ENCODE measurements around the gene MTRFR.
A peak's percentile ranks its signal among the peaks of the same experiment; 100 is the strongest.
"Not testable (repeated sequence)": the region's sequence is repeated elsewhere in the genome, so short reads cannot be mapped to it uniquely, and the experiment has no call there.

The MTRFR gene

DNA sequence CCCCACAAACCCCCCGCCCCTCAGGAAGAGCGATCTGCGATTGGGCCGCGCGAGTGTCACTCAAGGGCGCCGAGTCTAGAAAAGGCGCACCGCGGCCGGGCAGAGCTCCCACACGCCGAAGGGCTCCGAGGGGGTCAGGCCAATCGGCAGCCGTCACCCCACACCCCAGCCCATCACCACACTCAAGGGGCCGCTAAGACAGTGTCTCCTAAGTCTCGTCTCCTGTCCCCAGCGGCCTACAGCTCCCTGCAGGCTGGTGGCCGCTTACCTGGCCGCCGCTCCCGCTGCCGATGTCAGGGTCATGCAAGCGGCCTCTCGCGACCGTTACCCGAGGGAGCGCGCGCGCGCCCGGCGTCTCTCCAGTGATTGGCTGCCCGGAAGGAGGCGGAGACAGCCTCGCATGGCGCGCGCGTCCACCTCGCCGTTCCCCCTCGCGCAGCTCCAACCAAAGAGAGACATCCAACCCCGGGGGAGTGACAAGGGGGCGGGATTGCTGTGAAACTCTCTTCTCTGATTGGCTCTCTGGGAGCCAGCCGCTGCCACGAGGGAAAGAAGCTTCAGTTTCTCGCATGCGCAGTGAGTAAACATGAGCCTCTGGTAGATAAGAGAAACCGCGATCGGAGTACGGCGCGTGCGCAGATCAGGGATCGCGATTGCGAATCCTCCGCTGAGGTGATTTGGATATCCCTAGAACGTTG, at the start of gene MTRFR, which contains the start of gene MPHOSPH9:
Gene MTRFR, plus strand, starts transcription at position 630 of the 698 bp plus-strand sequence. CDS start 20,239 bp downstream, outside the sequence.
Gene MPHOSPH9, minus strand, starts transcription at position 335 of the 698 bp plus-strand sequence. CDS start 2,777 bp downstream, outside the sequence.
- DNase-seq, result peak; percentile 100

DNA sequence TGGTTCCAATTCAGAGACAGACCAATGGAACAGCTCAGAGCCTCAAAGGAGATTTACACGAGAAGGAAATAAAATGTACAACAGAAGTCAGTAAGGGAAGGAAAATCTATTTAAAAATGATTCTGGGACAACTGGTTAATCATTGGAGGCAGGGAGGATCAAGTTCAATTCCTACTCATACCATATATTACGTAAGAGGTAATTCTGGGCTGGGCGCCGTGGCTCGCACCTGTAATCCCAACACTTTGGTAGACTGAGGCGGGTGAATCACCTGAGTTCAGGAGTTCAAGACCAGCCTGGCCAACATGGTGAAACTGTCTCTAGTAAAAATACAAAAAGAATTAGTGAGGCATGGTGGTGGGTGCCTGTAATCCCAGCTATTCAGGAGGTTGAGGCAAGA, 45.6 kb upstream of the MTRFR start:
- no peak for DNase-seq

GRCh38 chr12:123199936-123200335, 33.3 kb upstream of the MTRFR start:
- no peak for DNase-seq

DNA sequence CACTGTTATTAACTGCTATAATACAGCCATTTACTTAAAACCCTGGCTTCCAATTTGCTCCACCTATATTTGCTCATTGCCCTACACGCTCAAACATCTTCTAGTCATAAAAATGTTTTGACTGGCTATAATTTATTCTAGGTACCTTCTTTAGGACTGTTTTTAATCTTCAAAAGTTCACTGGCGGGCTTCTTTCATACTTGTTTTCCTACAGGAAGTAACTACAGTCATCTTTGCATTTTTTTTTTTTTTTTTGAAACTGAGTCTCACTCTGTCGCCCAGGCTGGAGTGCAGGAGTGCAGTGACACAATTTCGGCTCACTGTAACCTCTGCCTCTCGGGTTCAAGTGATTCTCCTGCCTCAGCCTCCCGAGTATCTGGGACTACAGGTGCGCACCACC, 32.8 kb upstream of the MTRFR start:
- peak; percentile 5 for DNase-seq

DNA sequence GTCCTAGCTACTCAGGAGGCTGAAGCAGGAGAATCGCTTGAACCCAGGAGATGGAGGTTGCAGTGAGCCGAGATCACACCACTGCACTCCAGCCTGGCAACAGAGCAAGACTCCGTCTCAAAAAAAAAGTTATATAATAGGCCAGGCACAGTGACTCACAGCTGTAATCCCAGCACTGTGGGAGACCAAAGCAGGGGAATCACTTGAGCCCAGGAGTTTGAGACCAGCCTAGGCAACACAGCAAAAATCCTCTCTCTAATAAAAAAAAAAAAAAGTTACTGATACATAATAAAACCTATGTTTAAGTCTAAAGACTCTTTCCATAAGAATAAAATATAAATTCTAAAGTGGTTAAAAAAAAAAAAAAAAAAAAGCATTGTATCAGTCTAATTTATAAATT, 26.4 kb upstream of the MTRFR start:
- DNase-seq, result not testable (repeated sequence)

DNA sequence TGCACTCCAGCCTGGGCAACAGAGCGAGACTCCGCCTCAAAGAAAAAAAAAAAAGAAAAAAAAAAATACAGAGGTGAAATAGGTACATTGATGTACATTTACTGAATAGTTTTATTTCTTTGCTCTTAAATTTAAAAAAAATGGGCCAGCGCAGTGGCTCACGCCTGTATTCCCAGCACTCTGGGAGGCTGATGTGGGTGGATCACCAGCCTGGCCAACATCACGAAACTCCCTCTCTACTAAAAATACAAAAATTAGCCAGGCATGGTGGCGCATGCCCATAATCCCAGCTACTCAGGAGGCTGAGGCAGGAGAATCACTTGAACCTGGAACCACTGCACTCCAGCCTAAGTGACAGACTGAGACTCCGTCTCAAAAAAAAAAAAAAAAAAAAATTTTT, 25.4 kb upstream of the MTRFR start:
- DNase-seq, result not testable (repeated sequence)

GRCh38 chr12:123223241-123223668, 10.0 kb upstream of the MTRFR start:
- DNase-seq, result peak; percentile 75

- no peak for DNase-seq
Measured at GRCh38 chr12:123225443-123225842, 7.8 kb upstream of the MTRFR start.

GRCh38 chr12:123227581-123228258, 5.5 kb upstream of the MTRFR start:
- no peak for DNase-seq

- DNase-seq, result no peak
Measured at GRCh38 chr12:123229051-123229450, 4.2 kb upstream of the MTRFR start.

GRCh38 chr12:123231931-123232330, 1.3 kb upstream of the MTRFR start:
- DNase-seq, result no peak

- DNase-seq, result no peak
Measured at GRCh38 chr12:123232472-123232806, 797 bp upstream of the MTRFR start.

DNA sequence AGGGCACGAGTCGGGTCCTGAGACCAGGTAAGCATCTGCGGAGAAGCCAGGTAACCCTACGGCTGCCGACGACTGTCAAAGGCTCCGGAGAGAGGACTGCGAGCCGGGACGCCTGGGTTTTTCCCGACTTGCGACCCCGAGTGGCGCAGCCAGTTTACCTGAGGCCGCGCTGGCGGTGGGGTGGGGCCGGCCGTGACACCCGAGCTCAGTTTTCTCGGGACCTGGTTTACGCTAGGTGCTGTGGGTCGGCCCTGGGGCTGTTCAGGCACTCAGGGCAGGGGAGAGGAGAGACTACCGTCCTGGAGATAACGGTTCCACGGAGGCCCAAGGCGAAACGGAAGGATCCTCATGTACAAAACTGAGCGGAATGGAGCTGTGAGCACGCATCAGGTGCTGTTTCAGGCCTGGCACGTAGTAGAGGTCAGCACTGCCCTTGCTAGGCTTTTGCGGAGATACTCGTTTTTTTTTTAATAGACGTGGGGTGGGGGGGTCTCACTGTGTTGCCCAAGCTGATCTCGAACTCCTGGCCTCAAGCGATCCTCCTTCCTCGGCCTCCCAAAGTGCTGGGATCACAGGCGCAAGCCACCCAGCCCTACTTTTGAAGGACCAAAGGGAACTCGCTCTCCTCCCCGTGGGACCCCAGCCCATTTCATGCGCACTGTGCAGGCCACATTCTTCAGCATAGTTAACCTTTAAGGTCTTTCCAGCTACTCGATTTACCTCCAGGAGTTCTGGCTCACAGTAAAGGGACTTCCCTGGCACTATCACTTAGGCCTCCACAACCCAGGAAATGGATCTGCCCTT, 471 bp downstream of the MTRFR start:
- DNase-seq, result no peak

DNA sequence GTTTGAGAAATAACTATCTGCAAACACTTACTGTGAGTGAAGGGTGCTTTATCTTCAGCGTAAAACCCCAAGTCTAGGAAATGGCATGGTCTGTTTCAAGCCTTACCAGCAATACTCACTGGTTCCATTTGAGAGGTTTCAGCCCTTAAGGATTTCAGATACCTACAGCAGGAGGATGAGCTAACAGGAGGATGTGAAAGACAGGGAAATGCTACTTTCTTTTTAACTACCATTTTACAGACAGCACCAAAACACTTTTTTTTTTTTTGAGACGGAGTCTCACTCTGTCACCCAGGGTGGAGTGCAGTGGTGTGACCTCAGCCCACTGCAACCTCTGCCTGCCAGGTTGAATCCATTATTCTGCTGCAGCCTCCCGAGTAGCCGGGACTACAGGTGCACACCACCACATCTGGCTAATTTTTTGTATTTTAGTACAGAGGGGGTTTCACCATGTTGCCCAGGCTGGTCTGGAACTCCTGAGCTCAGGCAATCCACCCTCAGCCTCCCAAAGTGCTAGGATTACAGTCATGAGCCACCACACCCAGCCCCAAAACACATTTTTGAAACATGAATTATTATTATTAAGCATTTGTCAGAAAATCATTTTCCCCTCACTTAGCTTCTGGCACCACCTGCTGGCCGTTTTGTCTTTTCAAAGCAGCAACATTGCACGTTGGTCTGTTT, 4.6 kb downstream of the MTRFR start:
- DNase-seq, result peak; percentile 75

DNA sequence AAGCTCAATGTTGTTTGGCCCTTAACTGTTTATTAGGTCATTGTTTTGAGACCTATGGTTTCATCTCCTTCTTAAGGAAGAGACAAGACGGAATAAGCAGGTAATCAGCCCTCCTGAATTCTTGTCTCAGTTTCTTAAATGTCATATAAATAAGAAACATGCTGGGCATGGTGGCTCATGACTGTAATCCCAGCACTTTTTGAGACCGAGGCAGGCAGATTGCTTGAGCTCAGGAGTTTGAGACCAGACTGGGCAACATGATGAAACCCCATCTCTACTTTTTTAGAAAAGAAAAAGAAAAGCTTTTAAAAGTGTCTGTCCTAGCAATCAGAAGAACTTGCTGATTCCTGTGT, 5.1 kb downstream of the MTRFR start:
- DNase-seq, result no peak

DNA sequence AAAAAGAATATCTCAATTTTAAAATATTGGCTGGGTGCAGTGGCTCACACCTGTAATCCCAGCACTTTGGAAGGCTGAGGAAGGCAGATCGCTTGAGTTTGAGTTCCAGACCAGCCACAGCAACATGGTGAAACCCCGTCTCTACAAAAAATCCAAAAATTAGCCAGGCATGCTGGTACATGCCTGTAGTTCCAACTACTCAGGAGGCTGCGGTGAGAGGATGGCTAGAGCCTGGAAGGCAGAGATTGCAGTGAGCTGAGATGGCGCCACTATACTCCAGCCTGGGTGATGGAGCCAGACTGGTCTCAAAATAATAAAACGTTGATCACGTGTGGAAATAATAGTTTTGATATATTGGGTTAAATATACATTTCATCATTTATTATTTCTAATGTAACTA, 5.7 kb downstream of the MTRFR start:
- DNase-seq, result no peak

GRCh38 chr12:123242116-123242904, 9.1 kb downstream of the MTRFR start:
- DNase-seq, result no peak

DNA sequence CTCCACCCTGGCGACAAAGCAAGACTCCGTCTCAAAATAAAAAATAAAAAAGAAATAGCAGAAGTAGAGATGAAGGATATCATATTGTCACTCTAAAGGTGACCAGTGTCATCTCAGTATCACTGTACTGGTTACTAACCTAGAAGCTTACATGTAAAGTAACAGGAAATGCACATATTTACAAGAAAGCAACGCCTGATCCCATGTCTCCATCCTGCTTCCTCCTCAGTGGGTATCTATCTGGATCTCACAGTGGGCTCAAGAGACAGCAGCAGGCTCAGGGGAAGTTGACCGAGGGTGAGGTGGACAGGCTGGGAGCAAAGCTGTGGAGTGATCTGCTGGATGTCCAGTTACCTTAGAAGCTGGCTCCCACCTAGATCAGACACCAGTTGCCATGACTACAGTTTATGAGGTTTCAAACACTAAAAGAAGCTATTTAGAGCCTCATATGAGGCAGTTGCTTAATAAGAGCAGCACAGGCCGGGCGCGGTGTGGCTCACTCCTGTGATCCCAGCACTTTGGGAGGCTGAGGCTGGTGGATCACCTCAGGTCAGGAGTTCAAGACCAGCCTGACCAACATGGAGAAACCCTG, 10.5 kb downstream of the MTRFR start:
- no peak for DNase-seq

GRCh38 chr12:123245678-123246077, 12.4 kb downstream of the MTRFR start:
- DNase-seq, result no peak

DNA sequence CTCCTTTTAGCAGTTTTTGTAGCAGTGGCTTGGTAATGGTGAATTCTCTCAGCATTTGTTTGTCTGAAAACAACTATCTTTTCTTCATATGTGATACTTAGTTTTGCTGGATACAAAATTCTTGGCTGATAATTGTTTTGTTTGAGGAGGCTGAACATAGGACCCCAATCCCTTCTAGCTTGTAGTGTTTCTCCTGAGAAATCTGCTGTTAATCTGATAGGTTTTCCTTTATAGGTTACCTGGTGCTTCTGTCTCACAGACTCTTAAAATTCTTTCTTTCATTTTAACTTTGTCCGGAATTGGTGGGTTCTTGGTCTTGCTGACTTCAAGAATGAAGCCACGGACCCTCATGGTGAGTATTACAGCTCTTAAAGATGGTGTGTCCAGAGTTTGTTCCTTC, 14.9 kb downstream of the MTRFR start:
- not testable (repeated sequence) for DNase-seq

GRCh38 chr12:123248996-123249741, 15.9 kb downstream of the MTRFR start:
- not testable (repeated sequence) for DNase-seq

Data from CD4-positive, alpha-beta T cell treated with Interleukin-4 for 4 hours (primary cell).